SU-DHL-6 (cell line): ENCODE measurements around the gene FASLG.

ENCODE experiments used
- H2AFZ ChIP-seq: fragments of 200-600 bp; sonication (generic); 2 replicates; pipeline ENCODE4 v1.6.1; 2014; ENCODE audit warnings: low read depth, mild to moderate bottlenecking, moderate library complexity, mixed read lengths, antibody characterized with exemption, low read length; ENCODE audit not compliant: severe bottlenecking
- H3F3A ChIP-seq: fragments of 200-600 bp; shearing (Covaris generic); 2 replicates; pipeline ENCODE4 v1.6.0; 2016; ENCODE audit warnings: antibody characterized with exemption, mild to moderate bottlenecking; ENCODE audit not compliant: insufficient read depth
- H3K27ac ChIP-seq: fragments of 200-600 bp; sonication (generic); 2 replicates; pipeline ENCODE4 v1.5.1; 2016; ENCODE audit warnings: low read depth, mild to moderate bottlenecking, low read length, moderate library complexity, mixed read lengths
- H3K27me3 ChIP-seq: fragments of 200-600 bp; sonication (generic), shearing (Covaris generic); 2 replicates; pipeline ENCODE4 v1.6.0; 2014; ENCODE audit warnings: mild to moderate bottlenecking, low read length
- H3K36me3 ChIP-seq: fragments of 200-600 bp; sonication (generic); 2 replicates; pipeline ENCODE4 v1.6.1; 2014; ENCODE audit warnings: mild to moderate bottlenecking, low read length, mixed read lengths
- H3K4me2 ChIP-seq: fragments of 300-600, 200-600 bp; shearing (Covaris generic), sonication (generic); 2 replicates; pipeline ENCODE4 v1.6.0; 2014; ENCODE audit warnings: low read length, low read depth, mild to moderate bottlenecking; ENCODE audit not compliant: poor library complexity, severe bottlenecking
- H3K4me3 ChIP-seq: fragments of 200-600 bp; sonication (generic); 2 replicates; pipeline ENCODE4 v1.5.1; 2014; ENCODE audit warnings: antibody characterized with exemption, low read length, mild to moderate bottlenecking, mixed read lengths; ENCODE audit not compliant: insufficient read depth, poor library complexity, severe bottlenecking
- H3K79me2 ChIP-seq: fragments of 200-600 bp; sonication (generic); 2 replicates; pipeline ENCODE4 v1.6.1; 2014; ENCODE audit warnings: mild to moderate bottlenecking, low read length, moderate library complexity; ENCODE audit not compliant: insufficient read depth
- H3K9ac ChIP-seq: fragments of 200-600 bp; sonication (generic); 2 replicates; pipeline ENCODE4 v1.7.0; 2014; ENCODE audit warnings: mild to moderate bottlenecking, low read length
- H3K9me2 ChIP-seq: fragments of 200-600 bp; sonication (generic); replicated peaks from 2 replicates; pipeline ENCODE4 v1.6.1; 2014; ENCODE audit warnings: low read length; ENCODE audit not compliant: insufficient read depth
- H3K9me3 ChIP-seq: fragments of 200-600 bp; sonication (generic); 2 replicates; pipeline ENCODE4 v1.6.1; 2014; ENCODE audit warnings: low read length, mixed read lengths; ENCODE audit not compliant: insufficient read depth
- H4K20me1 ChIP-seq: fragments of 200-600 bp; sonication (generic); 2 replicates; pipeline ENCODE4 v1.6.1; 2014; ENCODE audit warnings: low read depth, mild to moderate bottlenecking, antibody characterized with exemption, low read length, moderate library complexity, mixed read lengths
- CTCF ChIP-seq: fragments of 200-600 bp; sonication (generic); IDR thresholded peaks from one replicate; pipeline ENCODE4 v1.5.1; 2017; ENCODE audit warnings: antibody characterized with exemption, mild to moderate bottlenecking, low read length, moderate library complexity; ENCODE audit not compliant: insufficient read depth, poor library complexity, severe bottlenecking
- EZH2phosphoT487 ChIP-seq: fragments of 200-600 bp; sonication (generic), shearing (Covaris generic); conservative IDR thresholded peaks from 2 replicates; pipeline ENCODE4 v1.6.1; 2018; ENCODE audit warnings: mild to moderate bottlenecking, antibody characterized with exemption, low read length, moderate library complexity, mixed read lengths

Gene FASLG

GRCh38 chr1:172713466-172713865 lies 54.6 kb downstream of the FASLG start:
- no peaks in the 10 kb centered on the region for H3K36me3 ChIP-seq
- H2AFZ ChIP-seq, result no peak overlapping the region
- no peak overlapping the region for H3K27ac ChIP-seq
- no peaks in the 10 kb centered on the region for H4K20me1 ChIP-seq
- TF ChIP-seq CTCF (no peak), EZH2phosphoT487 (no peak)
- no peak overlapping the region for H3K9ac ChIP-seq
- no peak overlapping the region for H3K4me3 ChIP-seq
- H3K9me2 ChIP-seq, result no peaks in the 10 kb centered on the region
- no peaks in the 10 kb centered on the region for H3K79me2 ChIP-seq
- no peaks in the 10 kb centered on the region for H3F3A ChIP-seq
- H3K9me3 ChIP-seq, result no peaks in the 10 kb centered on the region
- no peak overlapping the region for H3K4me2 ChIP-seq
- H3K27me3 ChIP-seq, result no peaks in the 10 kb centered on the region
